Activated naive CD4-positive, alpha-beta T cell treated with anti-CD3 and anti-CD28 coated beads for 36 hours (primary cell): Measurements from ENCODE around the gene SLC17A7. TPM values are rescaled to one million over a fixed set of nuclear protein-coding genes. Genes with fewer than 3 reads are reported as not detected.
"Not testable (repeated sequence)": the region's sequence is repeated elsewhere in the genome, so short reads cannot be mapped to it uniquely, and the experiment has no call there.

Experiments
- CTCF ChIA-PET: fragments of 350-600 bp; sonication (Branson Sonifier 250); formaldehyde crosslinking; loops from one replicate; lab custom pipeline; 2021; ENCODE audit warnings: antibody characterized with exemption; lab: Charles Lee
- DNase-seq: peaks from one replicate; pipeline ENCODE4 v3.0.0-alpha.2; 2020
- H3K27ac Mint-ChIP-seq: one replicate; pipeline ENCODE4 v1.8.0; 2021; ENCODE audit warnings: mild to moderate bottlenecking, mixed read lengths
- H3K27me3 Mint-ChIP-seq: one replicate; pipeline ENCODE4 v1.8.0; 2021; ENCODE audit warnings: low read depth, mixed read lengths
- H3K36me3 Mint-ChIP-seq: one replicate; pipeline ENCODE4 v1.8.0; 2021; ENCODE audit warnings: low read depth, mixed read lengths
- H3K4me1 Mint-ChIP-seq: one replicate; pipeline ENCODE4 v1.8.0; 2021; ENCODE audit warnings: low read depth, mixed read lengths
- H3K4me3 Mint-ChIP-seq: one replicate; pipeline ENCODE4 v1.8.0; 2021; ENCODE audit warnings: mild to moderate bottlenecking, moderate library complexity, mixed read lengths
- H3K9me3 Mint-ChIP-seq: one replicate; pipeline ENCODE4 v1.8.0; 2021; ENCODE audit warnings: mixed read lengths
- intact Hi-C: fragments of 100-400 bp; cut with micrococcal nuclease; formaldehyde crosslinking; loops from one replicate; pipeline ENCODE4 v1.15.1; 2023
- total RNA-seq, 2 experiments: library from RNA; stranded (reverse); gene quantifications; one replicate each; pipeline ENCODE4 v1.2.3, GENCODE V29; 2021

SLC17A7 gene
- total RNA-seq, 2 experiments from 2014 or later: 0.12 TPM

GRCh38 chr19:49479975-49480628 lies 38.8 kb upstream of the SLC17A7 start:
- Mint-ChIP-seq H3K9me3 (no peaks in the 10 kb centered on the region), H3K4me1 (peaks cover 37% of the 10 kb centered on the region), H3K27ac (no peak overlapping the region), H3K36me3 (peaks cover 9% of the 10 kb centered on the region), H3K27me3 (no peaks in the 10 kb centered on the region), H3K4me3 (no peak overlapping the region)
- DNase-seq: no peak
- intact Hi-C loops: no loop called here
- CTCF ChIA-PET: interaction anchor here (1.0 kb wide), 1 partner anchor 35 kb away, joined by 3 read pairs; no protein-coding TSS in a partner anchor

GRCh38 chr19:49475995-49476880 lies 34.9 kb upstream of the SLC17A7 start:
- DNase-seq: peak; percentile 91
- H3K27me3 Mint-ChIP-seq: no peaks in the 10 kb centered on the region
- H3K27ac Mint-ChIP-seq: peak overlapping the region; percentile 95
- intact Hi-C loops: loop anchor here (1.0 to 2.0 kb wide), 4 partner anchors 11 to 141 kb away; partner anchors contain the start of genes CD37, RPL13A and RPS11
- H3K36me3 Mint-ChIP-seq: peaks cover 9% of the 10 kb centered on the region
- CTCF ChIA-PET: interaction anchor here (0.6 to 2.7 kb wide), 17 partner anchors 8 to 210 kb away, joined by 3 to 17 read pairs (median 4); partner anchors contain the start of genes KASH5, PIH1D1 and RPL13A
- peak overlapping the region; percentile 88 for H3K4me3 Mint-ChIP-seq
- H3K9me3 Mint-ChIP-seq: no peaks in the 10 kb centered on the region
- peaks cover 54% of the 10 kb centered on the region for H3K4me1 Mint-ChIP-seq

GRCh38 chr19:49475191-49475917 lies 34.0 kb upstream of the SLC17A7 start:
- intact Hi-C loops: loop anchor here (2.0 kb wide), 1 partner anchor 141 kb away; the partner anchor contains the start of gene CD37
- Mint-ChIP-seq H3K36me3 (peaks cover 9% of the 10 kb centered on the region), H3K4me1 (peaks cover 59% of the 10 kb centered on the region), H3K27me3 (no peaks in the 10 kb centered on the region), H3K27ac (peak overlapping the region; percentile 95), H3K9me3 (no peaks in the 10 kb centered on the region), H3K4me3 (peak overlapping the region; percentile 88)
- CTCF ChIA-PET: interaction anchor here (0.6 to 2.7 kb wide), 12 partner anchors 10 to 203 kb away, joined by 3 to 17 read pairs (median 4); partner anchors contain the start of genes KASH5, PIH1D1 and RPL13A
- DNase-seq: peak; percentile 52

GRCh38 chr19:49474542-49474924 lies 33.2 kb upstream of the SLC17A7 start:
- CTCF ChIA-PET: interaction anchor here (0.6 kb wide), 2 partner anchors 72 to 153 kb away, joined by 4 read pairs; no protein-coding TSS in a partner anchor
- H3K36me3 Mint-ChIP-seq: peaks cover 9% of the 10 kb centered on the region
- H3K4me1 Mint-ChIP-seq: peaks cover 61% of the 10 kb centered on the region
- DNase-seq: no peak
- no peaks in the 10 kb centered on the region for H3K9me3 Mint-ChIP-seq
- no peaks in the 10 kb centered on the region for H3K27me3 Mint-ChIP-seq
- intact Hi-C loops: loop anchor here (1.0 to 2.0 kb wide), 5 partner anchors 31 to 204 kb away; partner anchors contain the start of gene CD37
- peak overlapping the region; percentile 95 for H3K27ac Mint-ChIP-seq
- peak overlapping the region; percentile 88 for H3K4me3 Mint-ChIP-seq

- intact Hi-C loops: loop anchor here (1.0 to 2.0 kb wide), 6 partner anchors 31 to 248 kb away; partner anchors contain the start of gene CD37
- H3K27ac Mint-ChIP-seq: peak within 1 kb of the TSS; percentile 95
- peaks cover 11% of the 10 kb centered on the region for H3K36me3 Mint-ChIP-seq
- H3K4me1 Mint-ChIP-seq: peaks cover 65% of the 10 kb centered on the region
- peak within 1 kb of the TSS; percentile 88 for H3K4me3 Mint-ChIP-seq
- no peaks in the 10 kb centered on the region for H3K27me3 Mint-ChIP-seq
- CTCF ChIA-PET: interaction anchor here (0.6 to 2.2 kb wide), 22 partner anchors 14 to 502 kb away, joined by 3 to 13 read pairs (median 4); partner anchors contain the start of genes ALDH16A1, CD37, PIH1D1 and PRRG2
- no peaks in the 10 kb centered on the region for H3K9me3 Mint-ChIP-seq
- peak; percentile 89 for DNase-seq
Observed at GRCh38 chr19:49473868-49474541, 32.7 kb upstream of the SLC17A7 start, which contains the start of gene FLT3LG. TSS of gene FLT3LG (plus strand) at chr19:49474215. CDS start at chr19:49474640, 425 bp downstream.

GRCh38 chr19:49473501-49473867 lies 32.2 kb upstream of the SLC17A7 start:
- CTCF ChIA-PET: interaction anchor here (0.6 to 2.2 kb wide), 23 partner anchors 14 to 502 kb away, joined by 3 to 13 read pairs (median 4); partner anchors contain the start of genes ALDH16A1, CD37, PIH1D1 and PRRG2
- not testable (repeated sequence) for H3K27me3 Mint-ChIP-seq, DNase-seq, H3K9me3 Mint-ChIP-seq
- peak overlapping the region; percentile 95 for H3K27ac Mint-ChIP-seq
- peaks cover 12% of the 10 kb centered on the region for H3K36me3 Mint-ChIP-seq
- H3K4me1 Mint-ChIP-seq: peaks cover 68% of the 10 kb centered on the region
- intact Hi-C loops: loop anchor here (1.0 kb wide), 1 partner anchor 247 kb away; no protein-coding TSS in a partner anchor
- peak overlapping the region; percentile 88 for H3K4me3 Mint-ChIP-seq

- Mint-ChIP-seq H3K9me3 (no peaks in the 10 kb centered on the region), H3K4me3 (peak overlapping the region; percentile 88), H3K36me3 (peaks cover 12% of the 10 kb centered on the region), H3K27ac (peak overlapping the region; percentile 95), H3K4me1 (peaks cover 69% of the 10 kb centered on the region), H3K27me3 (no peaks in the 10 kb centered on the region)
- CTCF ChIA-PET: interaction anchor here (0.5 to 2.2 kb wide), 22 partner anchors 12 to 207 kb away, joined by 3 to 13 read pairs (median 4); partner anchors contain the start of genes ALDH16A1, PIH1D1 and PRRG2
- intact Hi-C loops: loop anchor here (1.0 kb wide), 1 partner anchor 247 kb away; no protein-coding TSS in a partner anchor
- DNase-seq: peak; percentile 37
Observed at GRCh38 chr19:49472936-49473335, 31.6 kb upstream of the SLC17A7 start.

- no peaks in the 10 kb centered on the region for H3K27me3 Mint-ChIP-seq
- DNase-seq: no peak
- CTCF ChIA-PET: interaction anchor here (0.7 to 2.7 kb wide), 16 partner anchors 8 to 357 kb away, joined by 3 to 18 read pairs (median 4); partner anchors contain the start of genes ALDH16A1, LIN7B, PIH1D1 and PTH2
- H3K36me3 Mint-ChIP-seq: peaks cover 7% of the 10 kb centered on the region
- H3K27ac Mint-ChIP-seq: peak overlapping the region; percentile 84
- H3K4me3 Mint-ChIP-seq: peak overlapping the region; percentile 29
- H3K4me1 Mint-ChIP-seq: peaks cover 52% of the 10 kb centered on the region
- intact Hi-C loops: loop anchor here (1.0 to 2.0 kb wide), 5 partner anchors 17 to 204 kb away; partner anchors contain the start of genes ALDH16A1 and KASH5
- no peaks in the 10 kb centered on the region for H3K9me3 Mint-ChIP-seq
Observed at GRCh38 chr19:49470615-49470978, 29.3 kb upstream of the SLC17A7 start.

- CTCF ChIA-PET: interaction anchor here (0.8 to 2.7 kb wide), 16 partner anchors 9 to 356 kb away, joined by 3 to 18 read pairs (median 4); partner anchors contain the start of genes ALDH16A1, LIN7B, PIH1D1 and PTH2
- Mint-ChIP-seq H3K4me3 (peak overlapping the region; percentile 29), H3K27me3 (no peaks in the 10 kb centered on the region), H3K36me3 (peaks cover 7% of the 10 kb centered on the region), H3K27ac (peak overlapping the region; percentile 84), H3K4me1 (peaks cover 51% of the 10 kb centered on the region), H3K9me3 (no peaks in the 10 kb centered on the region)
- intact Hi-C loops: loop anchor here (1.0 to 2.0 kb wide), 6 partner anchors 17 to 244 kb away; partner anchors contain the start of genes ALDH16A1 and KASH5
- DNase-seq: peak; percentile 90
Observed at GRCh38 chr19:49469828-49470614, 28.7 kb upstream of the SLC17A7 start.
